PFSK-1 (cell line): ENCODE measurements around the gene HSD17B3.

Experiments used
- FOXP2 ChIP-seq: optimal IDR thresholded peaks from 2 replicates; pipeline ENCODE3; 2011; ENCODE audit warnings: borderline replicate concordance, control low read depth, inconsistent platforms; ENCODE audit not compliant: insufficient read depth; ENCODE audit errors: extremely low read length, extremely low read depth
- POLR2AphosphoS5 ChIP-seq: IDR thresholded peaks from 2 replicates; pipeline ENCODE4 v1.6.1; 2012; ENCODE audit warnings: low read depth, mild to moderate bottlenecking, control low read depth, low read length, moderate library complexity
- REST ChIP-seq, 2 experiments: IDR thresholded peaks; 2 replicates each; pipeline versions ENCODE4 v1.6.1 to v1.8.0; 2011 to 2012; ENCODE audit warnings: low read depth in 2 of 2, low read length in 2 of 2, control low read depth in 1 of 2, inconsistent platforms in 1 of 2, mild to moderate bottlenecking in 1 of 2, moderate library complexity in 1 of 2; ENCODE audit not compliant: insufficient read depth in 1 of 2
- SIN3A ChIP-seq: IDR thresholded peaks from 2 replicates; pipeline ENCODE4 v1.6.1; 2012; ENCODE audit warnings: mild to moderate bottlenecking, low read length, moderate library complexity, borderline replicate concordance; ENCODE audit not compliant: insufficient read depth
- TAF1 ChIP-seq: IDR thresholded peaks from 2 replicates; pipeline ENCODE4 v1.6.1; 2012; ENCODE audit warnings: low read length, control low read depth, borderline replicate concordance; ENCODE audit not compliant: insufficient read depth

HSD17B3 gene

GRCh38 chr9:96281641-96282040 lies 20.3 kb downstream of the HSD17B3 start:
- TF ChIP-seq FOXP2 (no peak), TAF1 (no peak), REST (IDR thresholded peaks at IDR 0.05; ENCODE audit: insufficient read depth in 1 of 2, low read depth in 2 of 2, low read length in 2 of 2) (no peak), POLR2AphosphoS5 (no peak), SIN3A (no peak)

- TF ChIP-seq REST (IDR thresholded peaks at IDR 0.05; ENCODE audit: insufficient read depth in 1 of 2, low read depth in 2 of 2, low read length in 2 of 2) (no peak), FOXP2 (no peak), POLR2AphosphoS5 (no peak), SIN3A (no peak), TAF1 (no peak)
These were observed 22.0 kb downstream of the HSD17B3 start for GRCh38 chr9:96279932-96280331.

- TF ChIP-seq TAF1, result no peak
- no peak for TF ChIP-seq FOXP2
- no peak for TF ChIP-seq REST (IDR thresholded peaks at IDR 0.05; ENCODE audit: insufficient read depth in 1 of 2, low read depth in 2 of 2, low read length in 2 of 2)
- no peak for TF ChIP-seq POLR2AphosphoS5
- no peak for TF ChIP-seq SIN3A
These were observed 27.0 kb downstream of the HSD17B3 start for GRCh38 chr9:96274939-96275338.

GRCh38 chr9:96270236-96270744 lies 31.7 kb downstream of the HSD17B3 start:
- TF ChIP-seq REST (IDR thresholded peaks at IDR 0.05; ENCODE audit: insufficient read depth in 1 of 2, low read depth in 2 of 2, low read length in 2 of 2) (no peak), FOXP2 (no peak), POLR2AphosphoS5 (no peak), SIN3A (no peak), TAF1 (no peak)

GRCh38 chr9:96258967-96259366 lies 43.0 kb downstream of the HSD17B3 start:
- TF ChIP-seq POLR2AphosphoS5, result no peak
- no peak for TF ChIP-seq SIN3A
- no peak for TF ChIP-seq FOXP2
- TF ChIP-seq REST (IDR thresholded peaks at IDR 0.05; ENCODE audit: insufficient read depth in 1 of 2, low read depth in 2 of 2, low read length in 2 of 2), result no peak
- TF ChIP-seq TAF1, result no peak
